WI38 (cell line): ENCODE measurements around the gene RIN3.

Source experiments
- H3K4me3 ChIP-seq: 2 replicates; pipeline ENCODE4 v1.5.1; 2011; ENCODE audit warnings: low read depth, mild to moderate bottlenecking, control low read depth, low read length
- CTCF ChIP-seq: IDR thresholded peaks from 2 replicates; pipeline ENCODE4 v1.5.1; 2012; ENCODE audit warnings: low read depth, mild to moderate bottlenecking, control low read depth, low read length

The RIN3 gene

GRCh38 chr14:92493492-92493891 lies 20.1 kb upstream of the RIN3 start:
- no peak for TF ChIP-seq CTCF
- no peak overlapping the region for H3K4me3 ChIP-seq

- TF ChIP-seq CTCF = no peak
- H3K4me3 ChIP-seq = no peak overlapping the region
These were observed 19.1 kb upstream of the RIN3 start for GRCh38 chr14:92494512-92494911.

GRCh38 chr14:92495027-92495426 lies 18.6 kb upstream of the RIN3 start:
- H3K4me3 ChIP-seq = no peak overlapping the region
- no peak for TF ChIP-seq CTCF

- no peak for TF ChIP-seq CTCF
- no peak overlapping the region for H3K4me3 ChIP-seq
These were observed 17.3 kb upstream of the RIN3 start for GRCh38 chr14:92496191-92496857.

- TF ChIP-seq CTCF = no peak
- no peak overlapping the region for H3K4me3 ChIP-seq
These were observed 16.2 kb upstream of the RIN3 start for GRCh38 chr14:92497391-92497790.

- H3K4me3 ChIP-seq = no peak overlapping the region
- TF ChIP-seq CTCF = no peak
These were observed 14.3 kb upstream of the RIN3 start for GRCh38 chr14:92499234-92499633.

GRCh38 chr14:92500491-92500941 lies 13.1 kb upstream of the RIN3 start:
- TF ChIP-seq CTCF = no peak
- no peak overlapping the region for H3K4me3 ChIP-seq
